ENCODE data around the gene TRMT11.

DNA sequence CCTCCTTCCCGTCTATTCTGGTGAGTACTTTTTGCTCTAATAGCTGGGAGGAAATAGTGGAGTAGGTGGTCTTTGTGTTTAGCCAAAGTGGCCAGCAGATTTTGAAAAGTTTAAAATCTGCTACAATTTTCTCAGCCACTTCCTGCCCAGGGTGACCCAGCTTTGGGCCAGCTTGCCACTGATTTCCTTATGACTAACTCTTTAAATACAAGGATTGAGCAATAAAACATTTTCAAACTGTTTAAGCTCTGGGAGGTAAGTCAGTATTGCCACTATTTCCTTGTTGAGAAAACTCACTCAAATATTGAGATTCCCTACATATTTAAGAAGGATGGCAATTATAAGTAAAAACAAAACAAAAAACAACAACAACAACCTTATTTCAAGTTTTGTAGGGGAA is 54.5 kb downstream of the TRMT11 start:
- TF ChIP-seq CTCF (conservative IDR thresholded peaks at IDR 0.05) = no peak
- TF ChIP-seq EZH2 (IDR thresholded peaks at IDR 0.05; ENCODE audit: low read depth) = no peak

Measured in PC-9 (cell line).